Body of pancreas (tissue), 4 donors: Measurements from ENCODE around the gene SHC4.

Source experiments
- CTCF ChIP-seq, 7 experiments: fragments of 450-650 bp in 4 of 7; fragments of 200-600 bp in 3 of 7; sonication (generic) in 3 of 7; IDR thresholded peaks; one replicate each; pipeline ENCODE4 v1.5.1; 2016 to 2019; ENCODE audit warnings: antibody characterized with exemption in 7 of 7
- POLR2A ChIP-seq, 3 donors: fragments of 450-650 bp; IDR thresholded peaks; one replicate each; pipeline ENCODE4 v1.6.1; 2016; ENCODE audit warnings: antibody characterized with exemption in 3 of 3, mild to moderate bottlenecking in 2 of 3

- TF ChIP-seq CTCF (IDR thresholded peaks at IDR 0.05), result no peak
- no peak for TF ChIP-seq POLR2A (IDR thresholded peaks at IDR 0.05)
Observed at GRCh38 chr15:48851956-48852355, 111.8 kb downstream of the SHC4 start.
